Stomach (tissue), 4 donors: ENCODE data around the gene SYTL1.

Source experiments
- EP300 ChIP-seq: sonication (generic); formaldehyde crosslinking; IDR thresholded peaks from one replicate; pipeline ENCODE4 v1.6.1; 2017; ENCODE audit warnings: antibody characterized with exemption
- POLR2A ChIP-seq, 4 donors: fragments of 450-650 bp; IDR thresholded peaks; one replicate each; pipeline ENCODE4 v1.6.1; 2016; ENCODE audit warnings: antibody characterized with exemption in 4 of 4, control low read depth in 2 of 4, mild to moderate bottlenecking in 1 of 4, moderate library complexity in 1 of 4
- POLR2AphosphoS5 ChIP-seq, 3 donors: sonication (generic); formaldehyde crosslinking; IDR thresholded peaks; one replicate each; pipeline ENCODE4 v1.6.1; 2016; ENCODE audit warnings: antibody characterized with exemption in 3 of 3
- TF ChIP-seq, protein P1 (sequence below), 7 experiments: fragments of 450-650 bp in 4 of 7; fragments of 200-600 bp in 3 of 7; sonication (generic) in 3 of 7; IDR thresholded peaks; one replicate each; pipeline ENCODE4 v1.5.1; 2016 to 2019; ENCODE audit warnings: antibody characterized with exemption in 7 of 7, control low read depth in 2 of 7, mild to moderate bottlenecking in 1 of 7

- TF ChIP-seq, protein P1, sequence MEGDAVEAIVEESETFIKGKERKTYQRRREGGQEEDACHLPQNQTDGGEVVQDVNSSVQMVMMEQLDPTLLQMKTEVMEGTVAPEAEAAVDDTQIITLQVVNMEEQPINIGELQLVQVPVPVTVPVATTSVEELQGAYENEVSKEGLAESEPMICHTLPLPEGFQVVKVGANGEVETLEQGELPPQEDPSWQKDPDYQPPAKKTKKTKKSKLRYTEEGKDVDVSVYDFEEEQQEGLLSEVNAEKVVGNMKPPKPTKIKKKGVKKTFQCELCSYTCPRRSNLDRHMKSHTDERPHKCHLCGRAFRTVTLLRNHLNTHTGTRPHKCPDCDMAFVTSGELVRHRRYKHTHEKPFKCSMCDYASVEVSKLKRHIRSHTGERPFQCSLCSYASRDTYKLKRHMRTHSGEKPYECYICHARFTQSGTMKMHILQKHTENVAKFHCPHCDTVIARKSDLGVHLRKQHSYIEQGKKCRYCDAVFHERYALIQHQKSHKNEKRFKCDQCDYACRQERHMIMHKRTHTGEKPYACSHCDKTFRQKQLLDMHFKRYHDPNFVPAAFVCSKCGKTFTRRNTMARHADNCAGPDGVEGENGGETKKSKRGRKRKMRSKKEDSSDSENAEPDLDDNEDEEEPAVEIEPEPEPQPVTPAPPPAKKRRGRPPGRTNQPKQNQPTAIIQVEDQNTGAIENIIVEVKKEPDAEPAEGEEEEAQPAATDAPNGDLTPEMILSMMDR (IDR thresholded peaks at IDR 0.05) = no peak
- no peak for TF ChIP-seq EP300
- no peak for TF ChIP-seq POLR2A (IDR thresholded peaks at IDR 0.05)
- TF ChIP-seq POLR2AphosphoS5 (IDR thresholded peaks at IDR 0.05) = no peak
These were observed 17.1 kb downstream of the SYTL1 start for GRCh38 chr1:27358928-27359313.
